Measurements from ENCODE around the gene CDYL2.

The CDYL2 gene

DNA sequence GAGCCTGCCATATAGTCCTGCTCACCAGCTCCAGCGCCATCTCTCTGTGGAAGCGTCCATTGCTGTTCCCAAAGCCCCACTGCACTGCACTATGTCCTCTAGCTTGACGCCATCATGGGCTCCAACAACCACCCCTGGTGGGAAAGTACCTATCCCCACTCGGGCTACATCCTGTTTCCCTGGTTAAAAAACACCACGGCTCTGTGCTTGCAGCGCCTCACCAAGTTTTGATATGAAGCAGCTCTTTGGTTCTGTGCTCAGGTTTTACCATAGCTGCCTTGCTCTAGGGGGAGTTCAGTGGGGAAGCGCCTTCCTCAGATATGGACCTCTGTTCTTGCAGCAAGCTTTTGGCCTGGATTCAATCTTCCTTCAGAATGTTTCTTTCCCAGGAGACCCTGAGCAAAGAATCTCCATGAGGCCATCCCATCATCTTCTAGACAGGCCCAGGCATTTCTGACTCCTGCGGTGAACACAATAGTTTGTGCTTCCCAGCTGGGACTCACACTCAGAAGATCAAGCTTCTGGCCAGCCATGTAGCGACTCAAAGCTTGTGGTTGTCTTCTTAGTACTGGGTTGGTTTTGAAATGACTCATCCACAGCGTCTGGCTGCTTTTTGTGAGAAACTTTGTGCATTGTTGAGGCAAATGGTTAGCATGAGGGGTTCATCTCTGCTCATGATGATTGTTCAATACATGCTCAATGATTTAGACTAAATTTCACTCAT, 224.1 kb downstream of the CDYL2 start:
- in situ Hi-C loops (cut with MboI; ENCODE audit: low pct_unique_long_range_greater_than_20kb, low sequenced_read_pairs, unreplicated experiment), result no loop called here
- DNase-seq (ENCODE audit: low spot score), result peak; percentile 71
- TF ChIP-seq, protein P1, sequence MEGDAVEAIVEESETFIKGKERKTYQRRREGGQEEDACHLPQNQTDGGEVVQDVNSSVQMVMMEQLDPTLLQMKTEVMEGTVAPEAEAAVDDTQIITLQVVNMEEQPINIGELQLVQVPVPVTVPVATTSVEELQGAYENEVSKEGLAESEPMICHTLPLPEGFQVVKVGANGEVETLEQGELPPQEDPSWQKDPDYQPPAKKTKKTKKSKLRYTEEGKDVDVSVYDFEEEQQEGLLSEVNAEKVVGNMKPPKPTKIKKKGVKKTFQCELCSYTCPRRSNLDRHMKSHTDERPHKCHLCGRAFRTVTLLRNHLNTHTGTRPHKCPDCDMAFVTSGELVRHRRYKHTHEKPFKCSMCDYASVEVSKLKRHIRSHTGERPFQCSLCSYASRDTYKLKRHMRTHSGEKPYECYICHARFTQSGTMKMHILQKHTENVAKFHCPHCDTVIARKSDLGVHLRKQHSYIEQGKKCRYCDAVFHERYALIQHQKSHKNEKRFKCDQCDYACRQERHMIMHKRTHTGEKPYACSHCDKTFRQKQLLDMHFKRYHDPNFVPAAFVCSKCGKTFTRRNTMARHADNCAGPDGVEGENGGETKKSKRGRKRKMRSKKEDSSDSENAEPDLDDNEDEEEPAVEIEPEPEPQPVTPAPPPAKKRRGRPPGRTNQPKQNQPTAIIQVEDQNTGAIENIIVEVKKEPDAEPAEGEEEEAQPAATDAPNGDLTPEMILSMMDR (IDR thresholded peaks at IDR 0.05; ENCODE audit: extremely low read depth, insufficient read depth, missing control alignments), result peak; percentile 37

DNA sequence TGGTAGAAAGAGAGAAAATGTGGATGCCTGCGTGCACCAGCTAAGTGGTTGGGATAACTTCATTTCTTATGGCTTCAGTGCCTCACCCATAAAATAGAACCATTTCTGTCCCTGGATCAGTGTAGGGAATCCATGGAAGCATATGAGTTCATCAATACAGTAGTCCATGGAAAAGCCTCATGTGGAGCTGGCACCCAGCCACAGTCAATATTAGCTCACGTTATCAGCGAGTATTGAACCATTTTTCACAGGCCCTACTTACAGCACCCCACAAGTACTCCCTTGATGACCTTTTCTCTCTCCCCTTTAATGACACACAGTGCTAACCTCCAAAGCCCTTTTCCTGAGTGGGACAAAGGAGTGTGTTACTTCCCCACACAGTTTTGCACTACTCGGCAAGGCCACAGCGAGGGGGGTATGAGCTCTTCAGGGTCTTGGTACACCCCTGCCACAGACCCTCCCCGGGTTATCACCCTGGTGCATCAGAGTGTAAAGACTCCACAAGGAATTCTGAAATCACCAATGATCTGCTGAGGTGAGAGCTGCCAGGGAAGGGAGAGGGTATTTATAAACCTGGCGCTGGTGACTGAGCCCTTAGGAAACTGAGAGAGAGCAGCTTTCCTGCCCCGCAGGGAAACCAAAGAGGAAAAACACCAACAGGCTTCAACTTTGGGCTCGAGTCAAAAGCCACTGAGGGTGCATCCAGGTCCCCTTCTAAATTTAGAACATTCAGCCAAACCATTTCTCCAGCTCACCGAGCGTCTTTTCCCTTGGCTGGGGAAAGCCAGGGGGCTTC, 226.7 kb downstream of the CDYL2 start:
- TF ChIP-seq, protein P1 (IDR thresholded peaks at IDR 0.05; ENCODE audit: extremely low read depth, insufficient read depth, missing control alignments), result no peak
- in situ Hi-C loops (cut with MboI; ENCODE audit: low pct_unique_long_range_greater_than_20kb, low sequenced_read_pairs, unreplicated experiment), result no loop called here
- DNase-seq (ENCODE audit: low spot score), result no peak

DNA sequence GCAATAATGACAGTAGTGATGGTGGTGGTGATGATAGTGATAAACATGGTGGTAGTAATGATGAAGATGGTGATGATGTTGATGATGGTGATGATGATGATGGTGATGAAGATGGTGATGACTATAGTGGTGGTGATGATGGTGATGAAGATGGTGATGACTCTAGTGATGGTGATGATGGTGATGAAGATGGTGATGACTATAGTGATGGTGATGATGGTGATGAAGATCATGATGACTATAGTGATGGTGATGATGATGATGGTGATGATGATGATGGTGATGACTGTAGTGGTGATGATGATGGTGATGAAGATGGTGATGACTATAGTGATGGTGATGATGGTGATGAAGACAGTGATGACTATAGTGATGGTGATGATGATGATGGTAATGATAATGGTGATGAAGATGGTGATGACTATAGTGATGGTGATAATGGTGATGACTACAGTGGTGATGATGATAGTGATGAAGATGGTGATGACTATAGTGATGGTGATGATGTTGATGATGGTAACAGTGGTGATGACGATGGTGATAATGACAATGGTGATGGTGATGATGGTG, 228.0 kb downstream of the CDYL2 start:
- in situ Hi-C loops (cut with MboI; ENCODE audit: low pct_unique_long_range_greater_than_20kb, low sequenced_read_pairs, unreplicated experiment), result no loop called here

DNA sequence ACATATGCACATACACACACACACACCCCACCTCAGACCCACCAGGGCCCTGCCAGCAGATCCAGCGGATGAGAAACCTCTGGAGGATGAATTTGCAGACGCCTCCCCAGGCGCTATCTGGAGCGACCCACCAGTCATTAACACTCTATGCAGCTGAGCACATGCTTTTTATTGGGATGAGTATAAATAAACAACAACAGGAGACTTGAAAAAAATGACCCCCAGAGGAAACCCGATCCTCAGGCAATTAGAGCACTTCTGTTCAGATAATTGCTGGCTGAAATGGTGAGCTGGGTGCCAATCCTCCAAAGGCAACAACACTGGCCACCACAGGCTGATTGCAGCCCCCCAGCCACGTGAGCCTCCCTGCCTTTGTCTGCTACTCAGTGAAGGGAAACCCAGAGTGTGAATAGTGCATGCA, 230.7 kb downstream of the CDYL2 start:
- TF ChIP-seq, protein P1 (IDR thresholded peaks at IDR 0.05; ENCODE audit: extremely low read depth, insufficient read depth, missing control alignments), result no peak
- DNase-seq (ENCODE audit: low spot score), result no peak
- in situ Hi-C loops (cut with MboI; ENCODE audit: low pct_unique_long_range_greater_than_20kb, low sequenced_read_pairs, unreplicated experiment), result no loop called here

More for the DNA sequence above, 228.0 kb downstream of the CDYL2 start:
- DNase-seq (ENCODE audit: low spot score), result no peak
- TF ChIP-seq, protein P1 (IDR thresholded peaks at IDR 0.05; ENCODE audit: extremely low read depth, insufficient read depth, missing control alignments), result no peak

DNA sequence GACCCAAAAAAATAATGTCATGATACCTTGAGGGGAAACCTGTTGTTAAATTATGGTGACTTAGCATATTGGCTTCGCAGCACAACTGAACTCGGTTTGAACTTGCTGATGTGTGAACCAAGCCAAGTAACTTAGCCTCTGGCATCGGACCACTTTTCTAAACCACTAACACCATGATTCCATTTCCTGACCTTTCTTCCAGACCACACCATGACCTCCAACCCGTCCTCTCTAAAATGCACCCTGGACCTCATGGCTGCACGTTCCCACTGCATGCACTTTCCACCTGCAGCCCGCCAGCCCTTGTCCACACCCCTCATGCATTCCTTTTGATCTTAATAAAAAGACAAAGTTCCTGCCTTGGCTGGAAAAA, 234.3 kb downstream of the CDYL2 start:
- in situ Hi-C loops (cut with MboI; ENCODE audit: low pct_unique_long_range_greater_than_20kb, low sequenced_read_pairs, unreplicated experiment), result no loop called here
- TF ChIP-seq, protein P1 (IDR thresholded peaks at IDR 0.05; ENCODE audit: extremely low read depth, insufficient read depth, missing control alignments), result no peak
- DNase-seq (ENCODE audit: low spot score), result no peak

DNA sequence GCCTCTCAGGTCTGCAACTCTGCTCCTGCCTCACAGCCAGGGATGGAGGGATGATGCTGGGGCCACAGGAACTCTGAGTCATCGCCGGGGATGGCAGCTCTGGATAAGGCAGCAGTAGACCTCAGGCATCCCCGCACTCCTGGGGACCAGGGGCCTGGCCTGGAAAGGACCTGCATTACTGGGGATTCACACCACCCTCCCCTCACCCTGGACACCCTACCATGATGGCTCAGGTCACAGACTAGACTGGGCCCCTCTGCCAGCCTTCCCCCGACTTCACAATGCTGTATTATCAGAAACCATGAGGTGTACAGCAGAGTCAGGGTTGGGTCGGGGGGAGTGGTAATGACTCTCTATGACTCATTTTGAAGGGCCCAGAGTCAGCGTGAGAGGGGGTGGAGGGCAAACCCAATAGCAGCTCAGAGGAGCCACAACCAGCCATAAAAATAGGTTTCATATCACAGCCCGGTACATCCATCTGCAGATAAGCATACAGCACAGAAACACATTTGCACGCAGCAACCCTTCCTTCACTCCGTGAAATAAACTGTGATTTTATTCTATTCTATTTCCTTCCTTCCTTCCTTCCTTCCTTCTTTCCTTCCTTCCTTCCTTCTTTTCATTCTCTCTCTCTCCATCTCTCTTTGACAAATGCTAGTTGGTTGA, 234.8 kb downstream of the CDYL2 start:
- TF ChIP-seq, protein P1 (IDR thresholded peaks at IDR 0.05; ENCODE audit: extremely low read depth, insufficient read depth, missing control alignments), result no peak
- in situ Hi-C loops (cut with MboI; ENCODE audit: low pct_unique_long_range_greater_than_20kb, low sequenced_read_pairs, unreplicated experiment), result no loop called here
- peak; percentile 86 for DNase-seq (ENCODE audit: low spot score)

Measured in GM13977 (cell line).